GM18517 (cell line): ENCODE data around the gene BTBD17.

Experiments
- ATAC-seq: cut with Tn5 transposase; IDR thresholded peaks from one replicate; pipeline ENCODE4 v1.9.1; 2021; ENCODE audit warnings: mild to moderate bottlenecking, moderate library complexity; ENCODE audit not compliant: unreplicated experiment

Gene BTBD17

GRCh38 chr17:74362069-74362405 is 369 bp upstream of the BTBD17 start:
- no peak for ATAC-seq

- no peak for ATAC-seq
Observed at GRCh38 chr17:74360899-74361229, 804 bp downstream of the BTBD17 start.

GRCh38 chr17:74359916-74360315 is 1.8 kb downstream of the BTBD17 start:
- no peak for ATAC-seq

GRCh38 chr17:74358697-74359096 is 3.0 kb downstream of the BTBD17 start:
- ATAC-seq = no peak

- ATAC-seq = no peak
Observed at GRCh38 chr17:74357466-74357809, 4.2 kb downstream of the BTBD17 start.

- ATAC-seq = no peak
Observed at GRCh38 chr17:74356646-74357465, 4.8 kb downstream of the BTBD17 start.

GRCh38 chr17:74355065-74355464 is 6.6 kb downstream of the BTBD17 start:
- no peak for ATAC-seq

- ATAC-seq = no peak
Observed at GRCh38 chr17:74354561-74354960, 7.1 kb downstream of the BTBD17 start.

GRCh38 chr17:74354123-74354522 is 7.5 kb downstream of the BTBD17 start:
- no peak for ATAC-seq

GRCh38 chr17:74353446-74354060 is 8.1 kb downstream of the BTBD17 start:
- no peak for ATAC-seq

GRCh38 chr17:74351552-74352210 is 10.0 kb downstream of the BTBD17 start:
- no peak for ATAC-seq

- no peak for ATAC-seq
Observed at GRCh38 chr17:74350486-74350885, 11.2 kb downstream of the BTBD17 start.

- no peak for ATAC-seq
Observed at GRCh38 chr17:74349120-74349519, 12.5 kb downstream of the BTBD17 start.

- ATAC-seq = no peak
Observed at GRCh38 chr17:74347646-74348045, 14.0 kb downstream of the BTBD17 start.

- ATAC-seq = no peak
Observed at GRCh38 chr17:74345433-74346241, 16.0 kb downstream of the BTBD17 start.

- ATAC-seq = no peak
Observed at GRCh38 chr17:74344658-74345057, 17.0 kb downstream of the BTBD17 start.

GRCh38 chr17:74343526-74344284 is 18.0 kb downstream of the BTBD17 start:
- no peak for ATAC-seq

- no peak for ATAC-seq
Observed at GRCh38 chr17:74343121-74343520, 18.5 kb downstream of the BTBD17 start.

GRCh38 chr17:74342224-74342623 is 19.4 kb downstream of the BTBD17 start:
- ATAC-seq = no peak

GRCh38 chr17:74340470-74341023 is 21.1 kb downstream of the BTBD17 start:
- no peak for ATAC-seq
